H9 (cell line): ENCODE data around the gene C12orf57. TPM values are rescaled to one million over a fixed set of nuclear protein-coding genes. Genes with fewer than 3 reads are reported as not detected.

Experiments
- DNase-seq: peaks from one replicate; pipeline ENCODE4 v3.0.0-alpha.2; 2017
- H2AFZ ChIP-seq: one replicate; pipeline ENCODE4 v1.6.1; 2013; ENCODE audit warnings: mild to moderate bottlenecking, low read length, control low read depth, moderate library complexity
- H2AK5ac ChIP-seq: 2 replicates; pipeline ENCODE4 v1.6.1; 2013; ENCODE audit warnings: low read length, control low read depth, mixed read lengths; ENCODE audit not compliant: insufficient read length
- H2BK120ac ChIP-seq: one replicate; pipeline ENCODE4 v1.6.1; 2013; ENCODE audit warnings: low read depth, mild to moderate bottlenecking, low read length, control low read depth, inconsistent platforms; ENCODE audit not compliant: poor library complexity, severe bottlenecking
- H2BK12ac ChIP-seq: 2 replicates; pipeline ENCODE4 v1.6.1; 2013; ENCODE audit warnings: low read length, control low read depth, mixed read lengths, low read depth; ENCODE audit not compliant: insufficient read length
- H2BK15ac ChIP-seq: 2 replicates; pipeline ENCODE4 v1.6.1; 2013; ENCODE audit warnings: low read depth, low read length, control low read depth
- H2BK20ac ChIP-seq: one replicate; pipeline ENCODE4 v1.6.1; 2013; ENCODE audit warnings: low read depth, mild to moderate bottlenecking, low read length, control low read depth, inconsistent platforms; ENCODE audit not compliant: poor library complexity, severe bottlenecking
- H2BK5ac ChIP-seq: 2 replicates; pipeline ENCODE4 v1.6.1; 2013; ENCODE audit warnings: low read length, control low read depth, mixed read lengths; ENCODE audit not compliant: insufficient read length
- H3K14ac ChIP-seq: 2 replicates; pipeline ENCODE4 v1.6.1; 2013; ENCODE audit warnings: low read length, control low read depth; ENCODE audit not compliant: insufficient read depth
- H3K18ac ChIP-seq: 2 replicates; pipeline ENCODE4 v1.6.1; 2013; ENCODE audit warnings: low read depth, mild to moderate bottlenecking, mixed read lengths, low read length, control low read depth; ENCODE audit not compliant: insufficient read length
- H3K23ac ChIP-seq: 2 replicates; pipeline ENCODE4 v1.6.1; 2013; ENCODE audit warnings: low read length, control low read depth, mixed read lengths, low read depth; ENCODE audit not compliant: insufficient read length
- H3K23me2 ChIP-seq: 2 replicates; pipeline ENCODE4 v1.6.1; 2013; ENCODE audit warnings: low read depth, mild to moderate bottlenecking, mixed read lengths, low read length, control low read depth; ENCODE audit not compliant: insufficient read length, poor library complexity, severe bottlenecking
- H3K27ac ChIP-seq: 2 replicates; pipeline ENCODE4 v1.5.1; 2013; ENCODE audit warnings: low read length, control low read depth, mixed read lengths, low read depth; ENCODE audit not compliant: insufficient read length
- H3K27me3 ChIP-seq: 2 replicates; pipeline ENCODE4 v1.6.1; 2013; ENCODE audit warnings: low read length, control low read depth, inconsistent platforms; ENCODE audit not compliant: insufficient read depth
- H3K4ac ChIP-seq: 2 replicates; pipeline ENCODE4 v1.6.1; 2013; ENCODE audit warnings: low read depth, mild to moderate bottlenecking, control low read depth, inconsistent platforms, low read length, moderate library complexity
- H3K4me1 ChIP-seq: 2 replicates; pipeline ENCODE4 v1.6.1; 2013; ENCODE audit warnings: low read length, control low read depth, inconsistent platforms; ENCODE audit not compliant: insufficient read depth
- H3K4me2 ChIP-seq: 2 replicates; pipeline ENCODE4 v1.6.1; 2013; ENCODE audit warnings: low read length, control low read depth, mixed read lengths; ENCODE audit not compliant: insufficient read length, insufficient read depth
- H3K56ac ChIP-seq: 2 replicates; pipeline ENCODE4 v1.6.1; 2013; ENCODE audit warnings: low read depth, mild to moderate bottlenecking, mixed read lengths, low read length, control low read depth; ENCODE audit not compliant: insufficient read length
- H3K79me1 ChIP-seq: 2 replicates; pipeline ENCODE4 v1.6.1; 2013; ENCODE audit warnings: low read depth, mild to moderate bottlenecking, moderate library complexity, low read length, control low read depth, inconsistent platforms; ENCODE audit not compliant: insufficient read depth, poor library complexity, severe bottlenecking
- H3K79me2 ChIP-seq: 2 replicates; pipeline ENCODE4 v1.6.1; 2013; ENCODE audit warnings: low read length, control low read depth, inconsistent platforms; ENCODE audit not compliant: insufficient read depth
- H3K9ac ChIP-seq: 2 replicates; pipeline ENCODE4 v1.6.1; 2013; ENCODE audit warnings: low read length, control low read depth, mixed read lengths; ENCODE audit not compliant: insufficient read length; ENCODE audit errors: extremely low read depth
- H3K9me3 ChIP-seq: one replicate; pipeline ENCODE4 v1.6.1; 2013; ENCODE audit warnings: low read depth, low read length, inconsistent platforms; ENCODE audit not compliant: control insufficient read depth
- H3T11ph ChIP-seq: one replicate; pipeline ENCODE4 v1.6.1; 2013; ENCODE audit warnings: mild to moderate bottlenecking, low read length, control low read depth, inconsistent platforms
- H4K20me1 ChIP-seq: one replicate; pipeline ENCODE4 v1.6.1; 2013; ENCODE audit not compliant: control insufficient read depth, insufficient read length, insufficient read depth
- H4K5ac ChIP-seq: 2 replicates; pipeline ENCODE4 v1.6.1; 2013; ENCODE audit warnings: low read depth, mild to moderate bottlenecking, mixed read lengths, low read length, control low read depth; ENCODE audit not compliant: insufficient read length
- H4K8ac ChIP-seq: replicated peaks from 2 replicates; pipeline ENCODE4 v1.6.1; 2013; ENCODE audit warnings: low read length, control low read depth, mixed read lengths, low read depth; ENCODE audit not compliant: insufficient read length
- H4K91ac ChIP-seq: 2 replicates; pipeline ENCODE4 v1.6.1; 2013; ENCODE audit warnings: low read depth, mild to moderate bottlenecking, moderate library complexity, mixed read lengths, low read length, control low read depth; ENCODE audit not compliant: insufficient read length
- H3K27ac Mint-ChIP-seq, 3 experiments: 2 replicates in 2 of 3; 3 replicates in 1 of 3; pipeline ENCODE4 v1.8.0; 2020 to 2021; ENCODE audit warnings: mixed read lengths in 3 of 3, mild to moderate bottlenecking in 1 of 3, moderate library complexity in 1 of 3
- H3K27me3 Mint-ChIP-seq: 2 replicates; pipeline ENCODE4 v1.8.0; 2021; ENCODE audit warnings: low read depth, mild to moderate bottlenecking, moderate library complexity, mixed read lengths
- H3K36me3 Mint-ChIP-seq, 3 experiments: 2 replicates in 2 of 3; 3 replicates in 1 of 3; pipeline ENCODE4 v1.8.0; 2020 to 2021; ENCODE audit warnings: low read depth in 3 of 3, mixed read lengths in 3 of 3; ENCODE audit not compliant: insufficient read depth in 1 of 3
- H3K4me1 Mint-ChIP-seq, 2 experiments: 2 replicates each; pipeline ENCODE4 v1.8.0; 2020; ENCODE audit warnings: mixed read lengths in 2 of 2
- H3K4me3 Mint-ChIP-seq, 2 experiments: 2 replicates in 1 of 2; 3 replicates in 1 of 2; pipeline ENCODE4 v1.8.0; 2020 to 2021; ENCODE audit warnings: mild to moderate bottlenecking in 2 of 2, mixed read lengths in 2 of 2, moderate library complexity in 1 of 2
- H3K9me3 Mint-ChIP-seq, 2 experiments: 2 replicates in 1 of 2; 3 replicates in 1 of 2; pipeline ENCODE4 v1.8.0; 2020; ENCODE audit warnings: mild to moderate bottlenecking in 2 of 2, mixed read lengths in 2 of 2, moderate library complexity in 1 of 2
- CTCF ChIP-seq: fragments of 200-600 bp; sonication (generic); conservative IDR thresholded peaks from 3 replicates; pipeline ENCODE4 v1.8.0; 2021; ENCODE audit warnings: antibody characterized with exemption, mild to moderate bottlenecking
- whole genome bisulfite sequencing: extraction: QIAGEN DNeasy Blood & Tissue Kit; methylation state at CpG from one replicate; pipeline ENCODE4 v1.1.7; 2013; ENCODE audit warnings: missing lambda C conversion rate, low lambda C conversion rate, mixed read lengths; ENCODE audit not compliant: insufficient read length; ENCODE audit errors: extremely low coverage; 5-methylcytosine and 5-hydroxymethylcytosine counted together
- total RNA-seq: library from RNA; stranded (reverse); gene quantifications from 2 replicates; pipeline ENCODE4 v1.2.1, GENCODE V29; 2021

Gene C12orf57
- total RNA-seq, 1 experiment from 2014 or later = 195 TPM

DNA sequence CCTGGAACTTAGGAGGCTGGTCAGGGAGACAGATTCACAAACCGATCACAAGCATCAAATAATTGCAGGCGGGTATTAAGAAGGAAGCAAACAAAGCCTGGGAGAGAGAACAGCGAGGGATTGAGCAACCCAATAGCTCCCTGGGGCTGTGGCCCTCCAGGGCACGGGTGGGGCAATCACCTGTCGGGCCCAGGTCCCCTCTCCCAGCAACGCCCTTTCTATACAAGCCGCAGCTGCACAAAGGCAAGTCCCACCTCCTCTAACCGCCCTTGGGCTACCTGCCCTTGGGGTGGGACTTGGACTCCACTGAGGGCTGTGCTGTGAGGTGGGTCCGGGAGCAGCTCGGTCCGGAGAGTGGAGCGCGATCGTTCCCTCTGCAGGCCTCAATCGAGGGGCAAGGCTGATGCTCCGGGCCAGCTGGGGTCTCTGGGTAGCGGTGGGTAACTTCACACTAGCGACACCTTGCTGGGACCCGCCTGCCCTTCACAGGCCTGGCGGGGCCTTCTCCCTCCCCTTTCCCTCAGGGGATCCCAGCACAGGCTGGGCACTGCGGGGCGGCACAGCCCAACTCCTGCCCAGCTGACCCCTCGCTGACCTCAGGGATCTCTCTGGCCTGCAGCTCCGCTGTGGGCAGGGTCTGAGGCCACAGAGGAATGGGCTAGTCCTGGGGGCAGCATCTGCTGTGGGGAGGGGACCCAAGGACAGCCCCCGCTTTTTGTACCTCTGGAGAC lies 18.6 kb downstream of the C12orf57 start:
- DNase-seq = peak; percentile 81

More for the DNA sequence above, 18.6 kb downstream of the C12orf57 start:
- Histone ChIP-seq H3K23ac (no peak overlapping the region), H4K5ac (no peak overlapping the region), H2BK20ac (no peak overlapping the region), H3K23me2 (peaks cover 17% of the 10 kb centered on the region), H3K79me2 (no peaks in the 10 kb centered on the region; the same call in 1 of the 2 replicates), H3K56ac (no peak overlapping the region), H3K4me2 (peak overlapping the region; percentile 72), H3K9ac (peak overlapping the region; percentile 54), H3K27me3 (no peaks in the 10 kb centered on the region), H3T11ph (no peak overlapping the region), H3K4me1 (peaks cover 6% of the 10 kb centered on the region; the same call in 1 of the 2 replicates), H3K14ac (peak overlapping the region; percentile 79), H2BK15ac (peak overlapping the region; percentile 18; the same call in 1 of the 2 replicates), H3K18ac (peak overlapping the region; percentile 71), H2BK5ac (no peak overlapping the region), H3K79me1 (no peaks in the 10 kb centered on the region), H3K9me3 (no peaks in the 10 kb centered on the region), H2AK5ac (no peak overlapping the region), H2AFZ (no peak overlapping the region), H2BK12ac (no peak overlapping the region), H4K91ac (peak overlapping the region; percentile 10), H4K8ac (no peak overlapping the region), H2BK120ac (no peak overlapping the region), H4K20me1 (peaks cover 2% of the 10 kb centered on the region), H3K27ac (no peak overlapping the region), H3K4ac (no peak overlapping the region)
- no peak for TF ChIP-seq CTCF
- Mint-ChIP-seq H3K4me3 (peak overlapping the region; percentile 68 to 82), H3K36me3 (peaks cover 18 to 33% (median 22%) of the 10 kb centered on the region in 3 experiments), H3K9me3 (no peaks in the 10 kb centered on the region), H3K4me1 (peaks cover 45 to 60% of the 10 kb centered on the region in 2 experiments), H3K27me3 (no peaks in the 10 kb centered on the region; the same call in 1 of the 2 replicates), H3K27ac (peak overlapping the region; percentile 98 to 99 (median 99))
- WGBS = no CpG with 5 or more reads among the region's 25 CpGs
